Inflammatory macrophage (primary cell): ENCODE measurements around the gene KRT83.
A peak's percentile ranks its signal among the peaks of the same experiment; 100 is the strongest.

Source experiments
- DNase-seq, 2 donors: peaks; one replicate each; pipeline ENCODE4 v3.0.0-alpha.2; 2020 to 2022
- total RNA-seq, 18 experiments: gene quantifications; one replicate each; lab custom pipeline; 2026; ENCODE audit warnings: mixed read lengths in 6 of 18, inconsistent platforms in 2 of 18; lab: John Stamatoyannopoulos, UW

The KRT83 gene
- total RNA-seq: 0 to 0.13 (median 0) reads per million in 18 experiments

DNA sequence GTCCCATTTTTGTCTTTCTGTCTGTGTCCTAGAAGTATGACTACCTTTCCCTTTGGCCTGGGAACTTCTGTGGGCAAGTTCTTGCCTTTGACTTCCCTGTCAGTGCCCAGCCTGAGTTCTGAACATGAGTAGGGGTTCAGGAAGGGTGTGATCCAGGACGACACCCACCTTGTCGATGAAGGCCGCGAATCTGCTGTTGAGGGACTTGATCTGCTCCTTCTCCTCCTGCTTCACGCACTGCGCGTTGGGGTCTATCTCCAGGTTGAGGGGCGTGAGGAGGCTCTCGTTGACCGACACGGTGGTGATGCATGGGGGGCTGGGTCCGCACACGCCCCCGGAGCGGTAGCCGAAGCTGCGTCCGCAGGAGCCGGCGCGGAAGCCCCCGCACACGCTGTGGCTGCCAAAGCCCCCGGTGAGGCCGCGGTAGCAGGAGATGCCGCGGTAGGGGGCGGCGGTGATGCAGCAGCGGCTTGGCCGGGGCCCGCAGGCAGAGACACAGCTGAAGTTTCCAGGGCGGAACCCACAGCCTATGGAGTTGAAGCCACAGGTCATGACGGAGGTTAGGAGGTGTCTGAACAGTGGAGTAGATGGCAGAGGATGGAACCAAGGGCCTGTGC lies at the start of gene KRT83:
Gene KRT83, minus strand, starts transcription at position 615 of the 617 bp plus-strand sequence. Its CDS starts 63 bp downstream, at position 552.
- no peak for DNase-seq

GRCh38 chr12:52369809-52370208 lies 48.6 kb upstream of the KRT83 start:
- DNase-seq: no peak

GRCh38 chr12:52369211-52369610 lies 48.0 kb upstream of the KRT83 start:
- no peak for DNase-seq

GRCh38 chr12:52368508-52368907 lies 47.3 kb upstream of the KRT83 start:
- no peak for DNase-seq

GRCh38 chr12:52367876-52368275 lies 46.7 kb upstream of the KRT83 start:
- no peak for DNase-seq

DNA sequence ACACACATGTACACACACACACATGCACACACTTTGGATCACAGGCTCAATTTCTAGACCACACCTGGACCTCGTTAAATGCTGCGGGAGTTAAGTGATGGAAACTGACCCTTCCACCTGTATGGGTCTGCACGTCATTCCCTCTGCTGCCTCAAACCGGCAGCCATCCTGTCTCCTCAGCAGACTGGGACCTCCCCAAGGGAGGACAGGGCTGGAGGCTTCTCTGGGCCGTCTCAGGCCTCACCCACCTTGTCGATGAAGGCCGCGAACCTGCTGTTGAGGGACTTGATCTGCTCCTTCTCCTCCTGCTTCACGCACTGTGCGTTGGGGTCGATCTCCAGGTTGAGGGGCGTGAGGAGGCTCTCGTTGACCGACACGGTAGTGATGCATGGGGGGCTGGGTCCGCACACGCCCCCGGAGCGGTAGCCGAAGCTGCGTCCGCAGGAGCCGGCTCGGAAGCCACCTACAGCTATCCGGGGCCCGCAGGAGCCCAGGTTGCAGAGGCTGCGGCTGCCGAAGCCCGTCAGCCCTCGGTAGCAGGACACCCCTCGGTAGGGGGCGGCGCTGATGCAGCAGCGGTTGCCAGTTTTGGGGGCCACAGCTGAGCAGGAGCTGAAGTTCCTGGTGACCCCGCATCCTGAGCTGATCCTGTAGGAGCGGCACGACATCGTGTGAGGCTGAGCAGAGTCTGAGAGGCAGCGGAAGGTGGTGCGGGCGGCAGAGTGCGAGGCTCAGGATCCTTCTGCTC lies 45.7 kb upstream of the KRT83 start, which contains the start of gene KRT85:
Gene KRT85, minus strand, starts transcription at position 744 of the 748 bp plus-strand sequence. Its CDS starts 76 bp downstream, at position 668.
- no peak for DNase-seq

DNA sequence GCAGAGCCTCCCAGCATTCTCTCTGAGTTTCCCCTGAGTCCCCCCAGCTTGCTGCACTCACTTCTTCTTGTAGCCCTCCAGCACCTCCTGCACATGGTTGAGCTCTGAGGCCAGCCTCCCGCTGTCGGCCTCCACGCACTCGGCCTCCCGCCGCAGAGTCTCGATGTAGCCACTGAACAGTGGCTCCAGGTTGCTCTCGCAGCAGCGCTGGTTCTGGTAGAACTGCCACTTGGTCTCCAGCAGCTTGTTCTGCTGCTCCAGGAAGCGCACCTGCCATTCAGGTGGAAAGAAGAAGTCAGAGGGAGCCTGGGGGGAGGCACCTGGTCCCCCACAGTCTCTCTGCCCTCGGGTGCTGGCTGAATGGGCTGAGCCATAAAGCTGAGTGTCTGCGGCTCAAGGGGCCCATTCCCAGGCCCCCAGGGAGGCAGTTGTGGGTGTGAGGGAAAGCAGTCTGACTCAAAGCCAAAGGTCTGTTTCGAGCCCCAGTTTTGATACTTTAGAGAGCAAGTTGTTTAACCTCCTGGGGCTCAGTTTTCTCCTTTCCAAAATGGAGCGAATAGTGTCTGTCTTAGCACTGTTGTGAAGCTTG lies 43.8 kb upstream of the KRT83 start:
- DNase-seq: no peak

GRCh38 chr12:52364061-52364460 lies 42.9 kb upstream of the KRT83 start:
- DNase-seq: no peak

GRCh38 chr12:52363111-52363679 lies 42.0 kb upstream of the KRT83 start:
- DNase-seq: no peak

GRCh38 chr12:52362118-52362726 lies 41.0 kb upstream of the KRT83 start:
- no peak for DNase-seq

GRCh38 chr12:52361553-52361952 lies 40.4 kb upstream of the KRT83 start:
- no peak for DNase-seq

- DNase-seq: no peak
These were observed 39.6 kb upstream of the KRT83 start for GRCh38 chr12:52360663-52361271.

- DNase-seq: no peak
These were observed 39.0 kb upstream of the KRT83 start for GRCh38 chr12:52360106-52360662.

GRCh38 chr12:52359621-52360061 lies 38.4 kb upstream of the KRT83 start:
- peak; percentile 45 to 48 for DNase-seq

DNA sequence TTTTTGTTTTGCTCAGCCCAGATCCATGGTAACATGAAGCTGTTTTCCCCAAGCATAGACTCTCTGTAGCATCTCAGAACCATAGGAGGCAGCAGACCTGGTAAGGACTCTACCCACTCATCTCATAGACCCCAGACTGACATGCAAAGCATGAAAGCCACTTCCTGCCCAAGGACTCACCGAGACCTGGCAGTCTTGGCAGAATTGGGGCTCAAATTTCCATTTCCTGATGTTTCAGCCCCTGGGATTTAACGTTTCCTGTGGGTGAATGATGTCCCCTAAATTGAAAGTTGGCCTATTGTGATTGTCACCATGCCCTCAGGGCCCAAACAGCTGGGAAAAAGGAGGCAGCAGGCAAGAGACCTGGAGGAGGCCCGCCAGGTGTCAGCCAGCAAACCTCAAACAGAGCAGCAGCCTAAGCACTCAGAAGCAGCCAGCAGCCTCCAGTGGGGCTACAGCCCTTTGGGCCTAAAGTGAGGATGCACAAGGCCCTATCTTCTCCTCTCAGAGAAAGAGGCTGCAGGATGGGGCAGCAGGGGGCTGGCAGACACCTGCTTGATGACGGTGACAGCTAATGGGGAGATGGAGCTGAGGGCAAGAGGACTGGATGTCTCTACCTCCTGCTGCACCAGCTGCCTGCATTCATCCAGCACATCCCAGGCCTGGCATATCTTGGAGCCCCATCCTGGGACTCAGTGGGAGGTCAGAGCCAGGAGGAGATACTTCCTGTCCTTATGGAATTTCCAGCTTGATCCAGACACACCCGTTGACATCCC lies 37.6 kb upstream of the KRT83 start:
- DNase-seq: no peak

GRCh38 chr12:52356762-52357580 lies 35.8 kb upstream of the KRT83 start:
- no peak for DNase-seq

DNA sequence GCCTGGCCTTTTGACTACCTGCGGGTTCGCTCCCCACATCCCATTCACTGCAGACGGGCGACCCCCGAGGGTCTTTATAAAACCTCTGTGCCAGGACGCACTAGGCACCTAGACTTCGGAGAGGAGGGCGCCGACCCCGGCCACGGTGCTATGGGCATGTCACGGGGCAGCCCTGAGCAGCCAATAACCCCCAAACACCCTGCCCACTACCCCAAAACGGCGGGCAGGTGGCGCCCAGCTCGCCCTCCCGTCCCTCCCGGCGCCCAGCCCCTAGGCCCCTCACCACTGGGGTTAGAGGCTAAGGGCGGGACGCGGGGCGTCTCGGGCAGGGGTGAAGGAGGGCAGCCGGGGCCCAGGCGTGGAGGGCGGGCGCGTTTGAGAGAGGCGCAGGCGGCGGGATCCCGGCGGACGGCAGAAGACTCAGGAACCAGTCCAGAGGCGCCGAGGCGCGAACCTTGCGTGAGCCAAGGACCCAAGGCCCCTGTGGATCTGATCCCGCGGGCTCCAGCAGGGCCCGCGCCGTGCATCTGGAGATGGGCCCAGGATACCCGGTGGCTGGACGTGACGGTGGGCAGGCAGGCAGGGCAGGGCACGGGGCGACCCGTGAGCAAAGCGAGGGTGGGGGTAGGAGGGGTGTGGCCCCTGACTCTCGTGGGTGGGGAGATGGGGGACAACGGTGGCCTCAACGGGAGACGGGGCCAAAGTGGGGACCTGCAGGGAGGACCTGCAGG lies 35.0 kb upstream of the KRT83 start:
- DNase-seq: no peak

DNA sequence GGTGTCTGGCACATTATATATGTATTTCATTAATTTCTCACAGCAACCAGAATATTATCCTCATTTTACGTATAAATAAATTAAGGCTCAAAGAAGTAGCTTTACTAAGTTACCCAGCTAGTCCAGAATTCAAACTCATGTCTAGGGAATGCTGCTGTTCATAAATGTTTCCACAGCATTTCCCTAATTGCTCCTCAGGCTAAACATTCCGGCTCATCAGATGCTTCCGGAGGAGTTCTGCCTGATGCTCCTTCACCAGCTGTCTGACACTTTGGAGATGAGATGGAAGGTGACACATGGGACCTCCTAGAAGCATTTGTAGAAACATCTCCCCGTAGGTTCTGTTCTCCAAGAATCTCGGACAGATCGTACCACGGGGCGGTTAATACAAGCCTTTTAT lies 34.0 kb upstream of the KRT83 start:
- no peak for DNase-seq

GRCh38 chr12:52354200-52354599 lies 33.0 kb upstream of the KRT83 start:
- no peak for DNase-seq

- no peak for DNase-seq
These were observed 32.6 kb upstream of the KRT83 start for GRCh38 chr12:52353766-52354165.
